ENCODE measurements around the gene TWF2. TPM values are rescaled to one million over a fixed set of nuclear protein-coding genes. Genes with fewer than 3 reads are reported as not detected.

Gene TWF2
- total and polyA plus RNA-seq, 3 experiments from 2014 or later: 98.2 to 138 (median 101) TPM

DNA sequence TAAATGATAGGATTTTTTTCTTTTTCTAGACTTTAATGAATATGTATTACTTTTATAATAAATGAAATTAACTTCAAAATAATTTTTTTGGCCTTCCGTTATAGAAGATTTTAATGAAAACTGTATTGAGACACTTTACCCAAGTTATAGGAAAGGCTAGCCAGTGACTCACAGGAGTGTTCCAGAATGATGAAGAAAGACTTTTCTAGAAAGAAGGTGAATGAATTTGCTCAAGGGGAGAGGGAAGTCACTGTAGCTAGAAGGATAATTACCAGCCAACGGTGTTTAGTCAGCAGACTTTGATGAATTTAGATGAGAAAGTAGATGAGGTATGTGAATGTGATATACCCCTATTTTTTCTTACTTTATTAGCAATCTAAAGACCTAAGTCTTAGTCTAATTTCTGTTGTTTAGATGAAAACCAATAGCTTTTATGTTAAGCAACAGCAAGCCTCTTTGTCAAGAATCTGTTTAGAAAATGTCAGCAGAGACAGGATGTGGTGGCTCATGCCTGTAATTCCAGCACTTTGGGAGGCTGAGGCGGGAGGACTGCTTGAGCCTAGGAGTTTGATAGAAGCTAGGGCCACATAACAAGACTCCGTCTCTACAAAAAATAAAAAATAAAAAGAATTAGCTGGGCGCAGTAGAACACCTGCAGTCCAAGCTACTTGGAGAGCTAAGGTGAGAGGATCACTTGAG, 37.8 kb downstream of the TWF2 start:
- DNase-seq: no peak
- H3K27ac ChIP-seq (ENCODE audit: low read depth, low read length): no peak overlapping the region
- Mint-ChIP-seq H3K27me3 (peaks cover 0 to 1% of the 10 kb centered on the region in 2 donors), H3K4me1 (peaks cover 36 to 64% (median 54%) of the 10 kb centered on the region in 3 donors), H3K4me3 (no peak overlapping the region), H3K27ac (peak overlapping the region in 4 of 8 donors; percentile 47 to 56 (median 52)), H3K36me3 (peaks cover 10 to 64% (median 19%) of the 10 kb centered on the region in 3 donors), H3K9me3 (no peaks in the 10 kb centered on the region)
- H3K4me3 ChIP-seq (ENCODE audit: low read length): no peak overlapping the region
- ChIA-PET POLR2A (interaction anchor here (0.6 kb wide), 1 partner anchor 235 kb away, joined by 3 read pairs; no protein-coding TSS in a partner anchor), CTCF (interaction anchor here (1.0 to 1.1 kb wide), 2 partner anchors 17 to 19 kb away, joined by 3 read pairs; no protein-coding TSS in a partner anchor)
- H3K9me3 ChIP-seq (ENCODE audit: low read length): no peaks in the 10 kb centered on the region
- peaks cover 33% of the 10 kb centered on the region for H3K4me1 ChIP-seq (ENCODE audit: insufficient read depth, low read length)
- H3K27me3 ChIP-seq (ENCODE audit: insufficient read depth, low read length, poor library complexity, severe bottlenecking): no peaks in the 10 kb centered on the region
- H3K36me3 ChIP-seq (ENCODE audit: insufficient read depth, low read length): peaks cover 38% of the 10 kb centered on the region

DNA sequence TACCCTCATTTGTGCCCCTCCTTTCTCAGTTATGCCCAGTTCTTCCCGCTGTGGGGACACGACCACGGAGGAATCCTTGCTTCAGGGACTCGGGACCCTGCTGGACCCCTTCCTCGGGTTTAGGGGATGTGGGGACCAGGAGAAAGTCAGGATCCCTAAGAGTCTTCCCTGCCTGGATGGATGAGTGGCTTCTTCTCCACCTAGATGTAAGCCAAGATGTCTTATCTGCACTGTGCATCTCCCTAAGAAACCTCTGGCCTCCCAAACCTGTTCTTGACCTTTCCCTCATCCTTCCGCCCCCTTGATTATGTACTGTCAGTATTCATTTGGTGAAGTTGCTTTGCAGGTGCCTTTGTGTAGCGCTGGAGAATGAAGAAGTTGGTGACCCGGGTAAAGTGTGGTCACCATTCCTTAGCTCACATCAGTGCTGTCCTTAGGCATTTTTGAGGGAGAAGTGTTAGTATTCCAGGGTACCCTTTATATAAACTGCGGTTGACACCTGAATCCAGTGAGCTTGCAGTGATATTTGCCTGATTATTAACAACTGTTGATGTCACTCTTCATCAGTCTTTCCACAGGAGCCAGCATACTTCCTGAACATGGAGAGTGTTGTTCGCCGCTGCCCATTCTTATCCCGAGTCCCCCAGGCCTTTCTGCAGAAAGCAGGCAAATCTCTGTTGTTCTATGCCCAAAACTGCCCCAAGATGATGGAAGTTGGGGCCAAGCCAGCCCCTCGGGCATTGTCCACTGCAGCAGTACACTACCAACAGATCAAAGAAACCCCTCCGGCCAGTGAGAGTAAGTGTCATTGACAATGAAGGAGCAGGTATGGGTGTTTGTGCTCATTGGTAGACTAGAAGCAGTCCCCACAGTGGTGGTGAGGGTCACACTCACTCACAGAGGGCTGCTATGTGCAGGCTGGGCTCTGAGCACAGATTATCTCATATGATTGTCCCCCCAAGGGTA, 40.0 kb downstream of the TWF2 start:
- H3K36me3 Mint-ChIP-seq: peaks cover 4 to 42% (median 8%) of the 10 kb centered on the region in 3 donors
- H3K27me3 ChIP-seq (ENCODE audit: insufficient read depth, low read length, poor library complexity, severe bottlenecking): no peaks in the 10 kb centered on the region
- peaks cover 0 to 1% of the 10 kb centered on the region in 2 donors for H3K27me3 Mint-ChIP-seq
- no peak for DNase-seq
- peaks cover 36 to 61% (median 54%) of the 10 kb centered on the region in 3 donors for H3K4me1 Mint-ChIP-seq
- H3K36me3 ChIP-seq (ENCODE audit: insufficient read depth, low read length): peaks cover 16% of the 10 kb centered on the region
- no peaks in the 10 kb centered on the region for H3K9me3 ChIP-seq (ENCODE audit: low read length)
- CTCF ChIA-PET: no interaction called here
- peak overlapping the region; percentile 86 to 98 (median 96) for H3K27ac Mint-ChIP-seq
- H3K4me3 ChIP-seq (ENCODE audit: low read length): peak overlapping the region; percentile 95
- H3K27ac ChIP-seq (ENCODE audit: low read depth, low read length): peak overlapping the region; percentile 78
- H3K4me1 ChIP-seq (ENCODE audit: insufficient read depth, low read length): peaks cover 33% of the 10 kb centered on the region
- POLR2A ChIA-PET: no interaction called here
- no peaks in the 10 kb centered on the region for H3K9me3 Mint-ChIP-seq
- H3K4me3 Mint-ChIP-seq: peak overlapping the region; percentile 86 to 99 (median 97)

DNA sequence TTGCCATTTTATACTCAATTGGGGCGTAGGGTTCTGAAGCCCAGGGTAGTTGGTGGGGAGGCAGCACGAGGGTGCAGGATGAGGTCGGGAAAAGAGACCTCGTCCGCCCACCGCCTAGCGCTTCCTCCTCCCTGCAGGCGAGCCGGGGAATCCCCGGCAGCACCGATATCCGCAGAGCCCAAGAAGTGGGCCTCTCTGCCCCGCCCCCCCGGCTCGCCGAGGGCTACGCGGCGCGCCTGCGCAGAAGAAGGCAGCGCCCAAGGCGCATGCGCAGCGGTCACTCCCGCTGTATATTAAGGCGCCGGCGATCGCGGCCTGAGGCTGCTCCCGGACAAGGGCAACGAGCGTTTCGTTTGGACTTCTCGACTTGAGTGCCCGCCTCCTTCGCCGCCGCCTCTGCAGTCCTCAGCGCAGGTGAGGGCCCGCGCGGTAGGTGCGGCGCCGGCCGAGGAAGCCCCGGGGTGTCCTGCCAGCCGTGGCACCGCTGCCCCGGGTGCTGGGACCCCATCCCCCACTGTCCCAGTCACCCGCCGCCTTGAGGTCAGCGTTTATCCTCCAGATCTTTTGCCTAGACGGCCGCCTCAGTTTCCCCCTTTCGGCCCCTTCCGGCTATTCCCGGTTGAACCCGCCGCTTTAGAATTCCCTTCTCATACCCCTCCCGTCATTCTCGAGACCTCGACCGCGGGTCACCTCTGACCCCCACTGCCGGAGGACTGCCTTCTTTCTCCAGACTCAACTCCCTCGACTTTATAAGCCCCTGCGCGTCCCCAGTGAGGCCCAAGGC, 40.9 kb downstream of the TWF2 start, which contains the start of gene ALAS1:
Gene ALAS1, plus strand, starts transcription at position 319 of the 784 bp plus-strand sequence. CDS start 1,082 bp downstream, outside the sequence.
- peak within 1 kb of the TSS; percentile 86 to 99 (median 97) for H3K4me3 Mint-ChIP-seq
- H3K36me3 Mint-ChIP-seq: peaks cover 2 to 33% (median 4%) of the 10 kb centered on the region in 3 donors
- POLR2A ChIA-PET: interaction anchor here (0.6 to 1.3 kb wide), 2 partner anchors 44 to 214 kb away, joined by 3 to 5 read pairs; partner anchors contain the start of gene POC1A
- no peaks in the 10 kb centered on the region for H3K9me3 ChIP-seq (ENCODE audit: low read length)
- no peaks in the 10 kb centered on the region for H3K9me3 Mint-ChIP-seq
- no peaks in the 10 kb centered on the region for H3K27me3 ChIP-seq (ENCODE audit: insufficient read depth, low read length, poor library complexity, severe bottlenecking)
- H3K4me1 Mint-ChIP-seq: peaks cover 36 to 57% (median 54%) of the 10 kb centered on the region in 3 donors
- peaks cover 33% of the 10 kb centered on the region for H3K4me1 ChIP-seq (ENCODE audit: insufficient read depth, low read length)
- H3K4me3 ChIP-seq (ENCODE audit: low read length): peak within 1 kb of the TSS; percentile 95
- peak within 1 kb of the TSS; percentile 78 for H3K27ac ChIP-seq (ENCODE audit: low read depth, low read length)
- DNase-seq: peak; percentile 93 to 95 (median 94)
- peaks cover 0 to 1% of the 10 kb centered on the region in 2 donors for H3K27me3 Mint-ChIP-seq
- CTCF ChIA-PET: interaction anchor here (0.9 to 2.5 kb wide), 3 partner anchors 22 to 141 kb away, joined by 3 to 8 read pairs (median 4); no protein-coding TSS in a partner anchor
- peaks cover 11% of the 10 kb centered on the region for H3K36me3 ChIP-seq (ENCODE audit: insufficient read depth, low read length)
- peak within 1 kb of the TSS; percentile 87 to 98 (median 96) for H3K27ac Mint-ChIP-seq

DNA sequence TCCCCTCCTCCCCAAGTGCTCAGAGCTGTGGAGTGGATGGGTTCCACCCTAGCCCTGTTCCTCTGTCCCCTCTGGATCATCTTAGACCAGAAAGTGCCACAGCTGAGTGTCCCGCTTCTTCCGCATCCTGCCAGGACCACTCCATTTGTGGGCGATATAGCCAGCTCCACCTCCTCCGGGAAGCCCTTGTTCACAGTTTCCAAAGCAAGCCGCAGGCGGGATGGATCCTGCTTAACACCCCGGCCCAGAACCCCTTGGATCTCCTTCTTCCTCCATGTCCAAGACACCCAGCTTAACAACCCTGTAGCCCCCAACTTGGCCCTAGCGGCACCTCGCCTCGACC, 41.5 kb downstream of the TWF2 start:
- H3K4me1 ChIP-seq (ENCODE audit: insufficient read depth, low read length): peaks cover 32% of the 10 kb centered on the region
- H3K4me3 ChIP-seq (ENCODE audit: low read length): peak overlapping the region; percentile 95

DNA sequence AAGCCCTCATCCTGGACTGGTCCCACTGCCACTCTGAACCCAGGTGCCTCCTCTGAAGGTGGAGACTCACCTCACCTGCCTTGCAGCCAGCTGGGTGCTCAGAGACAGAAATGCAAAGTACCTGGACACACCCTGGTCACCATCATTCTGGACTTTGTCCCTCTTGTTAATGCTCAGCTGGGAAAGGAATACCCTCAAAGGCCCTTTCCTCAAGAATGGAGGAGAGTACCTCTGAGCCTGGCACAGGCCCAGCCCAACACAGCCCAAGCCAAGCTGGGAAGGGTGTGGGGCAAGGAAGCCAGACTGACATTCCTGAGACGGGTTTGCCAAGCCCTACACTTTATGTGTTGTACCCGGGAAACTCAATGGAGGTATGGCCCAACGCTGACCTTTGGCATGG, 42.0 kb downstream of the TWF2 start:
- H3K4me3 ChIP-seq (ENCODE audit: low read length): no peak overlapping the region
- Mint-ChIP-seq H3K27me3 (peaks cover 0 to 1% of the 10 kb centered on the region in 2 donors), H3K4me1 (peaks cover 31 to 48% (median 48%) of the 10 kb centered on the region in 3 donors), H3K9me3 (no peaks in the 10 kb centered on the region), H3K27ac (peak overlapping the region; percentile 58 to 98 (median 92)), H3K36me3 (peaks cover 0 to 23% (median 2%) of the 10 kb centered on the region in 3 donors), H3K4me3 (peak overlapping the region in 3 of 7 donors; percentile 86 to 99 (median 97))
- H3K36me3 ChIP-seq (ENCODE audit: insufficient read depth, low read length): peaks cover under 1% of the 10 kb centered on the region
- ChIA-PET CTCF (interaction anchor here (0.8 to 2.5 kb wide), 4 partner anchors 13 to 142 kb away, joined by 3 to 8 read pairs (median 4); no protein-coding TSS in a partner anchor), POLR2A (interaction anchor here (0.6 to 1.3 kb wide), 3 partner anchors 21 to 213 kb away, joined by 3 to 5 read pairs (median 4); partner anchors contain the start of gene POC1A)
- H3K9me3 ChIP-seq (ENCODE audit: low read length): no peaks in the 10 kb centered on the region
- H3K27ac ChIP-seq (ENCODE audit: low read depth, low read length): no peak overlapping the region
- H3K27me3 ChIP-seq (ENCODE audit: insufficient read depth, low read length, poor library complexity, severe bottlenecking): no peaks in the 10 kb centered on the region
- peaks cover 29% of the 10 kb centered on the region for H3K4me1 ChIP-seq (ENCODE audit: insufficient read depth, low read length)
- no peak for DNase-seq

More for the DNA sequence above, 41.5 kb downstream of the TWF2 start:
- H3K36me3 ChIP-seq (ENCODE audit: insufficient read depth, low read length): peaks cover 5% of the 10 kb centered on the region
- ChIA-PET CTCF (interaction anchor here (0.9 to 2.5 kb wide), 3 partner anchors 23 to 142 kb away, joined by 3 to 8 read pairs (median 4); no protein-coding TSS in a partner anchor), POLR2A (interaction anchor here (0.6 to 1.3 kb wide), 3 partner anchors 21 to 213 kb away, joined by 3 to 5 read pairs (median 4); partner anchors contain the start of gene POC1A)
- no peaks in the 10 kb centered on the region for H3K9me3 ChIP-seq (ENCODE audit: low read length)
- Mint-ChIP-seq H3K4me3 (peak overlapping the region; percentile 86 to 99 (median 97)), H3K36me3 (peaks cover 2 to 28% (median 2%) of the 10 kb centered on the region in 3 donors), H3K27ac (peak overlapping the region; percentile 87 to 98 (median 96)), H3K4me1 (peaks cover 35 to 53% (median 50%) of the 10 kb centered on the region in 3 donors), H3K9me3 (no peaks in the 10 kb centered on the region), H3K27me3 (peaks cover 0 to 1% of the 10 kb centered on the region in 2 donors)
- DNase-seq: no peak
- no peaks in the 10 kb centered on the region for H3K27me3 ChIP-seq (ENCODE audit: insufficient read depth, low read length, poor library complexity, severe bottlenecking)
- peak overlapping the region; percentile 78 for H3K27ac ChIP-seq (ENCODE audit: low read depth, low read length)

DNA sequence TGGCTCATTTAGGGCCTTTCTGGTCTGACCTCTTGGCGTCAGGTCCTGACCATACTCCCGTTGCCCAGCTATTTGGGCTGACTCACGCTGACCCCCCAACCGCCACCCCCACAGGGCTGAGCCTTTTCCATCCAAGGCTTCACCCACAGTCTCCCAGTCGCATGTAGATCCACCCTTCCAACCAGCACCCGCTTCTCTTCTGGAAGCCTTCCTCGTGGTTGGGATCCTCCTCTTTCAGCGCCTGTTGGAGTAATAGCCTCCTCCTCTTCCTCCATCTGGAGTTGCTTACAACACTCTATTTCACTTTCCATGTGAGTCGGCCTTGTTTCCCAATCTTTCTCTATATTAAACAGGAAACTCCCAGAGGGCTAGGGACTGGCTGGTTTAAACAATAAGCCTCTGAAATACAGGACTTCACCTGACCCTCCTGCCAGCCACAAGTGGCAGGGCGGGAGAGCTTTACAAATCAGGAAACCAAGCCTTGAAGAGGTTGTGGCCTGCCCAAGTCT, 43.1 kb downstream of the TWF2 start:
- H3K36me3 ChIP-seq (ENCODE audit: insufficient read depth, low read length): no peaks in the 10 kb centered on the region
- peaks cover 0 to 1% of the 10 kb centered on the region in 2 donors for H3K27me3 Mint-ChIP-seq
- H3K36me3 Mint-ChIP-seq: peaks cover 0 to 13% (median 2%) of the 10 kb centered on the region in 3 donors
- H3K27ac Mint-ChIP-seq: peak overlapping the region in 5 of 8 donors; percentile 38 to 96 (median 87)
- H3K4me1 Mint-ChIP-seq: peaks cover 26 to 38% (median 37%) of the 10 kb centered on the region in 3 donors
- H3K27ac ChIP-seq (ENCODE audit: low read depth, low read length): no peak overlapping the region
- no peaks in the 10 kb centered on the region for H3K27me3 ChIP-seq (ENCODE audit: insufficient read depth, low read length, poor library complexity, severe bottlenecking)
- DNase-seq: no peak
- H3K4me3 ChIP-seq (ENCODE audit: low read length): no peak overlapping the region
- H3K9me3 Mint-ChIP-seq: no peaks in the 10 kb centered on the region
- CTCF ChIA-PET: interaction anchor here (0.7 to 2.5 kb wide), 2 partner anchors 24 to 27 kb away, joined by 3 to 8 read pairs; no protein-coding TSS in a partner anchor
- H3K4me3 Mint-ChIP-seq: peak overlapping the region in 1 of 7 donors; percentile 84
- no peaks in the 10 kb centered on the region for H3K9me3 ChIP-seq (ENCODE audit: low read length)
- H3K4me1 ChIP-seq (ENCODE audit: insufficient read depth, low read length): peaks cover 24% of the 10 kb centered on the region
- POLR2A ChIA-PET: no interaction called here
